ENCODE measurements around the gene GABRR1.

Gene GABRR1

GRCh38 chr6:89161326-89162046 lies 55.7 kb downstream of the GABRR1 start:
- no peak for TF ChIP-seq CTCF (conservative IDR thresholded peaks at IDR 0.05)

GRCh38 chr6:89160331-89161092 lies 56.6 kb downstream of the GABRR1 start:
- TF ChIP-seq CTCF (conservative IDR thresholded peaks at IDR 0.05) = no peak
- H3K27ac ChIP-seq = no peak overlapping the region

More at GRCh38 chr6:89161326-89162046, 55.7 kb downstream of the GABRR1 start:
- H3K27ac ChIP-seq = no peak overlapping the region

GRCh38 chr6:89154131-89154530 lies 63.0 kb downstream of the GABRR1 start:
- H3K27ac ChIP-seq = no peak overlapping the region
- TF ChIP-seq CTCF (conservative IDR thresholded peaks at IDR 0.05) = no peak

- no peak for TF ChIP-seq CTCF (conservative IDR thresholded peaks at IDR 0.05)
- H3K27ac ChIP-seq = peak overlapping the region; percentile 97
Measured at GRCh38 chr6:89148016-89148750, 69.0 kb downstream of the GABRR1 start.

GRCh38 chr6:89146718-89147700 lies 70.1 kb downstream of the GABRR1 start:
- peak overlapping the region; percentile 97 for H3K27ac ChIP-seq
- no peak for TF ChIP-seq CTCF (conservative IDR thresholded peaks at IDR 0.05)

GRCh38 chr6:89145956-89146717 lies 71.0 kb downstream of the GABRR1 start, which contains the start of gene PM20D2:
TSS of gene PM20D2 (plus strand) at chr6:89146055. CDS start at chr6:89146145, 90 bp downstream.
- no peak for TF ChIP-seq CTCF (conservative IDR thresholded peaks at IDR 0.05)
- H3K27ac ChIP-seq = peak within 1 kb of the TSS; percentile 97
